GM12878 (cell line): ENCODE data around the gene RBM6.
"Not testable (repeated sequence)": the region's sequence is repeated elsewhere in the genome, so short reads cannot be mapped to it uniquely, and the experiment has no call there.

Experiments used
- ATF3 ChIP-seq: IDR thresholded peaks from 2 replicates; pipeline ENCODE4 v1.6.1; 2011; ENCODE audit warnings: low read depth, mild to moderate bottlenecking, low read length, moderate library complexity, borderline replicate concordance; ENCODE audit errors: extremely low read depth
- BCL11A ChIP-seq: IDR thresholded peaks from 2 replicates; pipeline ENCODE4 v1.6.1; 2011; ENCODE audit warnings: low read depth, low read length
- BRCA1 ChIP-seq: IDR thresholded peaks from 2 replicates; pipeline ENCODE4 v1.6.1; 2011; ENCODE audit warnings: low read depth, low read length, improper control_type of control experiment
- CTCF ChIP-seq, 3 experiments: IDR thresholded peaks in 2 of 3; conservative IDR thresholded peaks in 1 of 3; 2 replicates each; pipeline ENCODE4 v1.5.1; 2011; ENCODE audit warnings: low read depth in 3 of 3, low read length in 3 of 3, mild to moderate bottlenecking in 3 of 3, control low read depth in 2 of 3, moderate library complexity in 2 of 3, inconsistent platforms in 1 of 3, mixed read lengths in 1 of 3; ENCODE audit not compliant: control insufficient read depth in 2 of 3, insufficient read depth in 1 of 3; ENCODE audit errors: extremely low read depth in 1 of 3
- EZH2 ChIP-seq: IDR thresholded peaks from 2 replicates; pipeline ENCODE4 v1.6.1; 2012; ENCODE audit warnings: low read depth, mild to moderate bottlenecking, control low read depth, inconsistent platforms, low read length, borderline replicate concordance; ENCODE audit not compliant: control insufficient read depth
- MYC ChIP-seq: IDR thresholded peaks from 2 replicates; pipeline ENCODE4 v1.6.1; 2011; ENCODE audit warnings: mild to moderate bottlenecking, low read length, moderate library complexity, inconsistent platforms; ENCODE audit not compliant: insufficient read depth, insufficient replicate concordance, insufficient read length, severe bottlenecking
- POLR2A ChIP-seq: IDR thresholded peaks from 2 replicates; pipeline ENCODE4 v1.6.1; 2011; ENCODE audit warnings: low read depth, mild to moderate bottlenecking, low read length
- SMC3 ChIP-seq: IDR thresholded peaks from 2 replicates; pipeline ENCODE4 v1.6.1; 2011; ENCODE audit warnings: low read length, improper control_type of control experiment, borderline replicate concordance
- TAF1 ChIP-seq: IDR thresholded peaks from 2 replicates; pipeline ENCODE4 v1.6.1; 2011; ENCODE audit warnings: mild to moderate bottlenecking, low read depth, low read length, borderline replicate concordance
- ZNF217 ChIP-seq: fragments of 450-650 bp; IDR thresholded peaks from 2 replicates; pipeline ENCODE4 v1.6.1; 2017; ENCODE audit warnings: antibody characterized with exemption, mild to moderate bottlenecking
- ZNF274 ChIP-seq: IDR thresholded peaks from one replicate; pipeline ENCODE4 v1.8.0; 2011; ENCODE audit not compliant: insufficient read length, insufficient read depth

- TF ChIP-seq CTCF (IDR thresholded peaks at IDR 0.05 in 2 of 3, conservative IDR thresholded peaks at IDR 0.05 in 1 of 3; ENCODE audit: control insufficient read depth in 2 of 3, extremely low read depth in 1 of 3, insufficient read depth in 1 of 3, low read depth in 3 of 3, low read length in 3 of 3); POLR2A; EZH2; MYC; BRCA1; BCL11A; ATF3; ZNF217; SMC3; TAF1; ZNF274: not testable (repeated sequence)
Observed at GRCh38 chr3:50031201-50031600, 91.3 kb downstream of the RBM6 start.
